ENCODE results near the gene FKBP15. TPM values are rescaled to one million over a fixed set of nuclear protein-coding genes. Genes with fewer than 3 reads are reported as not detected.
A peak's percentile ranks its signal among the peaks of the same experiment; 100 is the strongest.

The FKBP15 gene
- total RNA-seq, 1 experiment from 2014 or later = 23.5 TPM

DNA sequence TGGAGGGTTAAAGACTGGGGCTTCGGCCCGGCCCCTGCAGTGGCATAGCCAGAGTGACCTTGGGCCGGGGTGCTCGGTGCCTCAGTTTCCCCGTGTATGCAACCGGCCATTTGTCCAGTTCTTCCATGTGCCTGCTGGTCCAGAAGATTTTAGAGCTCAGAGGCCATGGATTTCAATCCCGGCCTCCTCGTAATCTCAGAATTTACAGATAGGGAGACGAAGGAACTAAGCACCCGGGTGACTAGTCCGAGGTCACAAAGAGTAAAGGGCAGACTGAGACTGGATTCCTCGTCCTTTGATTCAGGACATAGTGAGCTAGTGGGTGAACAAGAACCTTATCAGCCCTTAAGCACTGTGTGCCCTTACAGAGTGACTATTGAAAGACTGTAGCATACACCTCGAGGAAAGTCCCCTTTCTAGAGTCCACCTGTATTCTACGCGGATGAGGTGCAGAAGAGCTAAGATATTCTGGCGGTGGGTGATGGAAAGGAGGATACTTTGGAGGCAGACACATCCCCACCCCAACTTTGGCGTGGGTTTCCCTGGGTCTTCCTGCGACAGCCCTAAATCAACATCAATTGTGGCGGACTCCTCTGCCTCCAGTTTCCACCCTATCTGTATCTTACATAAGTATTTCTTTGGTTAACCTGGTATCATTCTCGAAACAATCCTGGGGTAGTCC lies 864 bp upstream of the FKBP15 start:
- peaks cover 4% of the 10 kb centered on the region for H3K36me3 ChIP-seq (ENCODE audit: insufficient read depth, low read length, poor library complexity, severe bottlenecking)
- intact Hi-C loops (cut with micrococcal nuclease; ENCODE audit: unreplicated experiment) = no loop called here
- TSS peak; percentile 82 for BruUV-seq (replicated peaks)
- peaks cover 18% of the 10 kb centered on the region for H3K4me1 ChIP-seq (ENCODE audit: insufficient read depth, low read length, poor library complexity, severe bottlenecking)
- no peaks in the 10 kb centered on the region for H3K27me3 ChIP-seq (replicated peaks; ENCODE audit: insufficient read depth, low read depth, low read length, poor library complexity)
- H3K27ac ChIP-seq (ENCODE audit: low read depth, low read length, poor library complexity, severe bottlenecking) = peak overlapping the region; percentile 75
- POLR2A ChIA-PET (ENCODE audit: low non-redundant PET) = interaction anchor here (0.6 kb wide), 1 partner anchor 439 kb away, joined by 3 read pairs; no protein-coding TSS in a partner anchor
- peak overlapping the region; percentile 75 for H3K4me3 ChIP-seq (ENCODE audit: low read depth, low read length, poor library complexity, severe bottlenecking)
- H3K9me3 ChIP-seq (ENCODE audit: low read depth, low read length, poor library complexity, severe bottlenecking) = no peaks in the 10 kb centered on the region
- TF ChIP-seq EZH2 (IDR thresholded peaks at IDR 0.05; ENCODE audit: borderline replicate concordance, low read depth, low read length, poor library complexity, severe bottlenecking) = no peak
- TF ChIP-seq, protein P1, sequence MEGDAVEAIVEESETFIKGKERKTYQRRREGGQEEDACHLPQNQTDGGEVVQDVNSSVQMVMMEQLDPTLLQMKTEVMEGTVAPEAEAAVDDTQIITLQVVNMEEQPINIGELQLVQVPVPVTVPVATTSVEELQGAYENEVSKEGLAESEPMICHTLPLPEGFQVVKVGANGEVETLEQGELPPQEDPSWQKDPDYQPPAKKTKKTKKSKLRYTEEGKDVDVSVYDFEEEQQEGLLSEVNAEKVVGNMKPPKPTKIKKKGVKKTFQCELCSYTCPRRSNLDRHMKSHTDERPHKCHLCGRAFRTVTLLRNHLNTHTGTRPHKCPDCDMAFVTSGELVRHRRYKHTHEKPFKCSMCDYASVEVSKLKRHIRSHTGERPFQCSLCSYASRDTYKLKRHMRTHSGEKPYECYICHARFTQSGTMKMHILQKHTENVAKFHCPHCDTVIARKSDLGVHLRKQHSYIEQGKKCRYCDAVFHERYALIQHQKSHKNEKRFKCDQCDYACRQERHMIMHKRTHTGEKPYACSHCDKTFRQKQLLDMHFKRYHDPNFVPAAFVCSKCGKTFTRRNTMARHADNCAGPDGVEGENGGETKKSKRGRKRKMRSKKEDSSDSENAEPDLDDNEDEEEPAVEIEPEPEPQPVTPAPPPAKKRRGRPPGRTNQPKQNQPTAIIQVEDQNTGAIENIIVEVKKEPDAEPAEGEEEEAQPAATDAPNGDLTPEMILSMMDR (conservative IDR thresholded peaks at IDR 0.05; ENCODE audit: low read depth, low read length) = no peak
- CTCF ChIA-PET = interaction anchor here (0.6 kb wide), 1 partner anchor 52 kb away, joined by 3 read pairs; no protein-coding TSS in a partner anchor
- DNase-seq (ENCODE audit: low spot score) = no peak

DNA sequence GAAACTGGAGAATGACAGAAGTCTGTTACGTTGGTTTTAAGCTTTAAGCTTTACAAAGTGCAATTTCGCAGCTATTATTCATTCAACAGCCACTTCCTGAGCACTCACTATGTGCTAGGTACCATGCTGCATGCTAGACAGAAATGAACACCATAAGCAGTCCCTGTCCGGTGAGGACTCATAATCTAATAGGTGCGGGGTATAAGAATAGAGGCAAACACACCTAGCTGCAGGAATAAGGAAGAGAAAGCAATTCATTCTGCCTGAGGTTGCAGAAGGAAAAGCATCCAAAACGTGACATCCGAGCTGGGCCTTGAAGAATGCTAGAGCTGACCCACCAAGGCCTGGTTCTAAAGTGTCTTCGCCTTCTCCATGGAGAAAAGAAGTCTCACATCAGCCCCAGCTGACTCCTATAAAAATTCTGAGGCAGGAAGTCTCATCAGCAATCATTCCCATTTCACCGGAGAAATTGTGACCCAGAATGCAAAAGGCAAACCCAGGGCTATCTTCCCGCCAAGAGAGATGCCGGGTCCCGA lies 542 bp downstream of the FKBP15 start:
- H3K9me3 ChIP-seq (ENCODE audit: low read depth, low read length, poor library complexity, severe bottlenecking) = no peaks in the 10 kb centered on the region
- H3K27me3 ChIP-seq (replicated peaks; ENCODE audit: insufficient read depth, low read depth, low read length, poor library complexity) = no peaks in the 10 kb centered on the region
- POLR2A ChIA-PET (ENCODE audit: low non-redundant PET) = no interaction called here
- intact Hi-C loops (cut with micrococcal nuclease; ENCODE audit: unreplicated experiment) = no loop called here
- CTCF ChIA-PET = no interaction called here
- TF ChIP-seq EZH2 (IDR thresholded peaks at IDR 0.05; ENCODE audit: borderline replicate concordance, low read depth, low read length, poor library complexity, severe bottlenecking) = no peak
- TF ChIP-seq, protein P1 (conservative IDR thresholded peaks at IDR 0.05; ENCODE audit: low read depth, low read length) = no peak
- peak overlapping the region; percentile 75 for H3K4me3 ChIP-seq (ENCODE audit: low read depth, low read length, poor library complexity, severe bottlenecking)
- no peak for DNase-seq (ENCODE audit: low spot score)
- peaks cover 18% of the 10 kb centered on the region for H3K4me1 ChIP-seq (ENCODE audit: insufficient read depth, low read length, poor library complexity, severe bottlenecking)
- peaks cover 4% of the 10 kb centered on the region for H3K36me3 ChIP-seq (ENCODE audit: insufficient read depth, low read length, poor library complexity, severe bottlenecking)
- peak overlapping the region; percentile 75 for H3K27ac ChIP-seq (ENCODE audit: low read depth, low read length, poor library complexity, severe bottlenecking)
- TSS peak; percentile 60 for BruUV-seq (replicated peaks)

DNA sequence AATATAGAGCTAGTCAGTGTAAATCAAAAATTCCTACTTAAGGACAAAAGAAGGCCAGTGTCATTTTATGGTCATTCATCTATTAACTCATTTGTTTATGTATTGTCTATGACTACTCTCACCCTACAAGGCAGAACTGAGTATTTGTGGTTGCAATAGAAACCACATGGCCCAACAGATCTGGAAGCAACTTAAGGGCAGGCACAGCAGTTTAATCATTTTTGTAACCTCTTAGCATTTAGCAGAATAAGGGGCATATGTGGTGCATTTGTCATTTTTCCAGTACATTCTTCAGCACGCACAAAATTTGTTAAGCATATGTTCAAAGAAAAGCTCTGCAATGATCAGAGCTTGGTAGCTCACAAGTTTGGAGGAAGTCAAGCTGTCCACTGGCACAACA lies 1.1 kb downstream of the FKBP15 start:
- no peak for TF ChIP-seq EZH2 (IDR thresholded peaks at IDR 0.05; ENCODE audit: borderline replicate concordance, low read depth, low read length, poor library complexity, severe bottlenecking)
- TF ChIP-seq, protein P1 (conservative IDR thresholded peaks at IDR 0.05; ENCODE audit: low read depth, low read length) = no peak
- H3K4me1 ChIP-seq (ENCODE audit: insufficient read depth, low read length, poor library complexity, severe bottlenecking) = peaks cover 18% of the 10 kb centered on the region
- intact Hi-C loops (cut with micrococcal nuclease; ENCODE audit: unreplicated experiment) = no loop called here
- H3K9me3 ChIP-seq (ENCODE audit: low read depth, low read length, poor library complexity, severe bottlenecking) = no peaks in the 10 kb centered on the region
- peak overlapping the region; percentile 75 for H3K27ac ChIP-seq (ENCODE audit: low read depth, low read length, poor library complexity, severe bottlenecking)
- no peak for DNase-seq (ENCODE audit: low spot score)
- H3K27me3 ChIP-seq (replicated peaks; ENCODE audit: insufficient read depth, low read depth, low read length, poor library complexity) = no peaks in the 10 kb centered on the region
- peak overlapping the region; percentile 75 for H3K4me3 ChIP-seq (ENCODE audit: low read depth, low read length, poor library complexity, severe bottlenecking)
- BruUV-seq (replicated peaks) = no TSS peak
- ChIA-PET CTCF (no interaction called here), POLR2A (ENCODE audit: low non-redundant PET) (no interaction called here)
- peaks cover 4% of the 10 kb centered on the region for H3K36me3 ChIP-seq (ENCODE audit: insufficient read depth, low read length, poor library complexity, severe bottlenecking)

All from A673 (cell line).